Coronary artery (tissue), 2 donors: ENCODE measurements around the gene ABCC10.
"Not testable (repeated sequence)": the region's sequence is repeated elsewhere in the genome, so short reads cannot be mapped to it uniquely, and the experiment has no call there.

Experiments used
- DNase-seq: peaks from one replicate; pipeline ENCODE4 v3.0.0-alpha.2; 2017; ENCODE audit warnings: low spot score
- H3K27ac ChIP-seq, 2 donors: fragments of 200-600 bp; sonication (generic); one replicate each; pipeline ENCODE4 v1.5.1; 2016 to 2019
- H3K4me3 ChIP-seq: fragments of 200-600 bp; sonication (generic); 2 replicates; pipeline ENCODE4 v1.5.1; 2016; ENCODE audit warnings: mild to moderate bottlenecking, moderate library complexity
- CTCF ChIP-seq: fragments of 200-600 bp; sonication (generic); IDR thresholded peaks from one replicate; pipeline ENCODE4 v1.5.1; 2019; ENCODE audit warnings: antibody characterized with exemption

ABCC10 gene

GRCh38 chr6:43401730-43402129 lies 25.6 kb upstream of the ABCC10 start:
- TF ChIP-seq CTCF: no peak
- Histone ChIP-seq H3K4me3 (no peak overlapping the region), H3K27ac (no peak overlapping the region)
- no peak for DNase-seq

GRCh38 chr6:43402820-43403219 lies 24.5 kb upstream of the ABCC10 start:
- Histone ChIP-seq H3K27ac (no peak overlapping the region), H3K4me3 (no peak overlapping the region)
- DNase-seq: no peak
- TF ChIP-seq CTCF: no peak

GRCh38 chr6:43405354-43405753 lies 22.0 kb upstream of the ABCC10 start:
- no peak for DNase-seq
- Histone ChIP-seq H3K4me3 (no peak overlapping the region), H3K27ac (no peak overlapping the region)
- TF ChIP-seq CTCF: no peak

- DNase-seq: no peak
- no peak overlapping the region for H3K27ac ChIP-seq
- no peak overlapping the region for H3K4me3 ChIP-seq
- no peak for TF ChIP-seq CTCF
Observed at GRCh38 chr6:43407296-43407695, 20.0 kb upstream of the ABCC10 start.

GRCh38 chr6:43408259-43408658 lies 19.1 kb upstream of the ABCC10 start:
- no peak overlapping the region for H3K4me3 ChIP-seq
- H3K27ac ChIP-seq: no peak overlapping the region
- TF ChIP-seq CTCF: no peak
- no peak for DNase-seq

- not testable (repeated sequence) for DNase-seq, H3K27ac ChIP-seq, H3K4me3 ChIP-seq
Observed at GRCh38 chr6:43410776-43411175, 16.6 kb upstream of the ABCC10 start.

GRCh38 chr6:43412541-43412940 lies 14.8 kb upstream of the ABCC10 start:
- H3K4me3 ChIP-seq: no peak overlapping the region
- DNase-seq: no peak
- no peak for TF ChIP-seq CTCF
- no peak overlapping the region for H3K27ac ChIP-seq

- no peak overlapping the region for H3K27ac ChIP-seq
- no peak overlapping the region for H3K4me3 ChIP-seq
- DNase-seq: no peak
- no peak for TF ChIP-seq CTCF
Observed at GRCh38 chr6:43413002-43413401, 14.3 kb upstream of the ABCC10 start.

- H3K4me3 ChIP-seq, DNase-seq: not testable (repeated sequence)
Observed at GRCh38 chr6:43415275-43415674, 12.1 kb upstream of the ABCC10 start.

More at GRCh38 chr6:43415275-43415674, 12.1 kb upstream of the ABCC10 start:
- H3K27ac ChIP-seq: not testable (repeated sequence)
